SK-N-SH (cell line): ENCODE results near the gene TRAPPC3.

ENCODE experiments used
- MXI1 ChIP-seq: IDR thresholded peaks from 2 replicates; pipeline ENCODE4 v1.6.1; 2012; ENCODE audit warnings: mild to moderate bottlenecking, low read depth, low read length, improper control_type of control experiment
- RFX5 ChIP-seq: IDR thresholded peaks from 2 replicates; pipeline ENCODE4 v1.6.1; 2012; ENCODE audit warnings: mild to moderate bottlenecking, improper control_type of control experiment, low read length
- YY1 ChIP-seq: IDR thresholded peaks from 2 replicates; pipeline ENCODE4 v1.4.0; 2012; ENCODE audit warnings: low read depth, mild to moderate bottlenecking
- TF ChIP-seq, protein P1 (sequence below): fragments of 200-600 bp; sonication (generic); IDR thresholded peaks from 2 replicates; pipeline ENCODE4 v1.6.1; 2017; ENCODE audit warnings: antibody characterized with exemption, mild to moderate bottlenecking, moderate library complexity

- TF ChIP-seq YY1 (peak; percentile 55; the same call in 1 of the 2 replicates), MXI1 (no peak), RFX5 (no peak)
- TF ChIP-seq, protein P1, sequence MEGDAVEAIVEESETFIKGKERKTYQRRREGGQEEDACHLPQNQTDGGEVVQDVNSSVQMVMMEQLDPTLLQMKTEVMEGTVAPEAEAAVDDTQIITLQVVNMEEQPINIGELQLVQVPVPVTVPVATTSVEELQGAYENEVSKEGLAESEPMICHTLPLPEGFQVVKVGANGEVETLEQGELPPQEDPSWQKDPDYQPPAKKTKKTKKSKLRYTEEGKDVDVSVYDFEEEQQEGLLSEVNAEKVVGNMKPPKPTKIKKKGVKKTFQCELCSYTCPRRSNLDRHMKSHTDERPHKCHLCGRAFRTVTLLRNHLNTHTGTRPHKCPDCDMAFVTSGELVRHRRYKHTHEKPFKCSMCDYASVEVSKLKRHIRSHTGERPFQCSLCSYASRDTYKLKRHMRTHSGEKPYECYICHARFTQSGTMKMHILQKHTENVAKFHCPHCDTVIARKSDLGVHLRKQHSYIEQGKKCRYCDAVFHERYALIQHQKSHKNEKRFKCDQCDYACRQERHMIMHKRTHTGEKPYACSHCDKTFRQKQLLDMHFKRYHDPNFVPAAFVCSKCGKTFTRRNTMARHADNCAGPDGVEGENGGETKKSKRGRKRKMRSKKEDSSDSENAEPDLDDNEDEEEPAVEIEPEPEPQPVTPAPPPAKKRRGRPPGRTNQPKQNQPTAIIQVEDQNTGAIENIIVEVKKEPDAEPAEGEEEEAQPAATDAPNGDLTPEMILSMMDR, result no peak
Observed at GRCh38 chr1:36136535-36136934, 12.8 kb downstream of the TRAPPC3 start.
